Fibroblast of peridontal ligament (primary cell): Measurements from ENCODE around the gene STAT3.
A peak's percentile ranks its signal among the peaks of the same experiment; 100 is the strongest.
"Not testable (repeated sequence)": the region's sequence is repeated elsewhere in the genome, so short reads cannot be mapped to it uniquely, and the experiment has no call there.

Experiments
- DNase-seq: peaks from one replicate; pipeline ENCODE4 v3.0.0-alpha.2; 2010; ENCODE audit errors: extremely low read depth

STAT3 gene

DNA sequence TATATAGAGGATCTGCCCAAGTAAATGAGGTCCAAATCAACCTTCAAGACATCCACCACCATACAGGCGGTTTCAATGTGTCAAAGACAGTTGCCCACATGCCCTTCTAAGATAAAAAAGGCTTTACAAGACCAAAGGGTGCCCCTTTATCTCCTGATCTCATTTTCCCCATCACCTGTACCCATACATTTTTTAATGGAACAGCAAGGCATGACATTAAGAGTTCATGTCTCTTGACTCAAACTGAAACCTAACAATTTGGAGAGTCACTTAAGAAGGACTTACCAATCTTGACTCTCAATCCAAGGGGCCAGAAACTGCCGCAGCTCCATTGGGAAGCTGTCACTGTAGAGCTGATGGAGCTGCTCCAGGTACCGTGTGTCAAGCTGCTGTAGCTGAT is 40.1 kb downstream of the STAT3 start:
- no peak for DNase-seq

DNA sequence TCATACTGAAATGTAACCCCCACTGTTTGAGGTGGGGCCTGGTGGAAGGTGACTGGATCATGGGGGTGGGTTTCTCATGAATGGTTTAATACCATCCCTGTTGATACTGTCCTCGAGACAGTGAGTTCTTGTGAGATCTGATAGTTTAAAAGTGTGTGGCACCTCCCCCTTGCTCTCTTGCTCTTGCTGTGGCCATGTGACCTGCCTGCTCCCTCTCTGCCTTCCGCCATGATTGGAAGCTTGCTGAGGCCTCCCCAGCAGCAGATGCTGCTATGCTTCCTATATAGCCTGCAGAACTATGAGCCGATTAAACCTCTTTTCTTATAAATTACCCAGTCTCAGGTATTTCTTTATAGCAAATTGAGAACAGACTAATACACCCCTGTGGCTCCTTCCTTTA is 40.6 kb downstream of the STAT3 start:
- no peak for DNase-seq

DNA sequence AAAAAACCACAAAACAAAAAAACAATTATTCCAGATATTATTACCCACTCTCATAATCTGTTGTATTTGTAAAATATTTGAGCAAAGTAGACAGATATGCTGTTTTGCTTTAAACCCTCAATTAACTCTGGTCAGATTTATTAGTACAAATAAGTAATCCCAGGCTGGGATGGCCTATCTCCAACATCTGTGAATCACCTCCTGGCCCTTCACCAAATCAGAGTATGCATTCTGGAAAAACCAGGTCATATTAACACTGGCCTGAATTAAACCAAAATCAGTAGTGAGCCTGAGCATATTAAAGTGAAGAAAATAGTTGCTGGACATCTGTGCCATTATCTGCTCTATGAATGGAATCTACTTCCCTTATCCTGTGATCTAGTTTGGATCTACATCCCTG is 41.0 kb downstream of the STAT3 start:
- peak; percentile 89 for DNase-seq

DNA sequence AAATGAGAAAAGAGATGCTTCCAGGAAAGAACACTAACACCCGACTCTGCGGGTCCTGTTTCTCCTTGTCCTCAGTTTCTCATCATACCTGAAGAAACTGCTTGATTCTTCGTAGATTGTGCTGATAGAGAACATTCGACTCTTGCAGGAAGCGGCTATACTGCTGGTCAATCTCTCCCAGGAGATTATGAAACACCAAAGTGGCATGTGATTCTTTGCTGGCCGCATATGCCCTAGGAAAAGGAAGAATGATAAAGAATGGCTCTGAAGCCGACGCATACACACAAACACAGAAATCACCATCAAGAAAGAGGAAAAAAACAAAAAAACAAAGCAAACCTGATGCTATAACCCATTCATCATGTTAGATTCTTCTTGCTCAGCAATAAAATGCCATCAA is 41.8 kb downstream of the STAT3 start:
- no peak for DNase-seq

- DNase-seq = no peak
These were observed 42.7 kb downstream of the STAT3 start for GRCh38 chr17:42345396-42346073.

GRCh38 chr17:42342242-42343008 is 45.8 kb downstream of the STAT3 start:
- DNase-seq = peak; percentile 38

DNA sequence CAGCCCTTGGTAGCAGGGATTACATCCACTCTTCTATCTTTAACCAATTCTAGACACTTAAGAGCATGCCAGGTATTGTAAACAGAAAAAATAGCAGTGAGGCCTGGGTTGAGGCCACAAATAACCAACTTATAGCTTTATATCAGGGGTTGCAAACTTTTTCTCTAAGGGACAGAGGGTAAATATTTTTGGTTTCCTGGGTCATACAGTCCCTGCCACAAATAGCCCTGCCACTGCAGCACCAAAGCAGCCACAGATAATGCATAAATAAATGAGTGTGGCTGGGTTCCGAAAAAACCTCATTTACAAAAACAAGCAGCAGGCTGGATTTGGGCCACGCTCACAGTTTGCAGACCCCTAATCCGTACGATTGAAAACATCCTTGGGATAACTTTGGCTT is 46.7 kb downstream of the STAT3 start:
- no peak for DNase-seq

GRCh38 chr17:42340691-42341127 is 47.5 kb downstream of the STAT3 start:
- no peak for DNase-seq

GRCh38 chr17:42339221-42339620 is 49.0 kb downstream of the STAT3 start:
- DNase-seq = no peak

DNA sequence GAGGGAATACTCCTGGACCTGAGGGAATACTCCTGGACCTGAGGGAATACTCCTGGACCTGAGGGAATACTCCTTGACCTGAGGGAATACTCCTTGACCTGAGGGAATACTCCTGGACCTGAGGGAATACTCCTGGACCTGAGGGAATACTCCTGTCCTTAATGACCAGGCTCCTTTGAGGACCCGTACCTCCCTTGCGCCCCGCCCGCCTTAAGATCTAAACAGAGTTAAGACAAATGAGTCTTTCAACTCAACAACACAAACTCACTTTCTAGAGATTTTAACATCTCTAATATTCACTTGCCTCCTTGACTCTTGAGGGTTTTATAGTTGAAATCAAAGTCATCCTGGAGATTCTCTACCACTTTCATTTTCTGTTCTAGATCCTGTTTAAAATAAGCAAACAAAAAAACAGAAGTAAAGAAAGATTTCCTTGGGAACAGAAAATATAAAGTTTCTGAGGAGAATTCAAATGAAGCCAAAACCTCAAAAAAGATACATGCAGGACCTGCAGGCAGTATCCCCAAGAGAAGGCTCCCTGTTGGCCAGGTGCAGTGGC is 49.7 kb downstream of the STAT3 start:
- no peak for DNase-seq

GRCh38 chr17:42337442-42337841 is 50.8 kb downstream of the STAT3 start:
- DNase-seq = peak; percentile 67

DNA sequence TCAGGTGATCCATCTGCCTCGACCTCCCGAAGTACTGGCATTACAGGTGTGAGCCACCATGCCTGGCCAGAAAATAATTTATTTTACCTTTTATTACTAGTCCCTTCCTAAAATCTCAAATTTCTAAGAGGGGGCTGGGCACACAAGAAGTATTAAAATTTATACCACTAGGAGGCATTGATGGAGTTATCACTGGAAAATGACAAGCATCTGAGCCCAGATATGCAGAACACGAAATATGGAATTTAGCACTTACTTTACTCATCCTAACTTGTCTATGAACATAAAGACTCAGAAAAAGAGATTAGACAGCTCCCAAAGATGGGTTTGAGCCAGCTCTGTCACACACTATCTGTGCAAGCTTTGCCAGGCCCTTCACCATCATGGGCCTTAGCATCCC is 53.6 kb downstream of the STAT3 start:
- peak; percentile 38 for DNase-seq

GRCh38 chr17:42333053-42333452 is 55.2 kb downstream of the STAT3 start:
- DNase-seq = no peak

- DNase-seq = peak; percentile 56
These were observed 58.9 kb downstream of the STAT3 start for GRCh38 chr17:42329025-42329976.

- DNase-seq = peak; percentile 75
These were observed 63.2 kb downstream of the STAT3 start for GRCh38 chr17:42325026-42325425.

DNA sequence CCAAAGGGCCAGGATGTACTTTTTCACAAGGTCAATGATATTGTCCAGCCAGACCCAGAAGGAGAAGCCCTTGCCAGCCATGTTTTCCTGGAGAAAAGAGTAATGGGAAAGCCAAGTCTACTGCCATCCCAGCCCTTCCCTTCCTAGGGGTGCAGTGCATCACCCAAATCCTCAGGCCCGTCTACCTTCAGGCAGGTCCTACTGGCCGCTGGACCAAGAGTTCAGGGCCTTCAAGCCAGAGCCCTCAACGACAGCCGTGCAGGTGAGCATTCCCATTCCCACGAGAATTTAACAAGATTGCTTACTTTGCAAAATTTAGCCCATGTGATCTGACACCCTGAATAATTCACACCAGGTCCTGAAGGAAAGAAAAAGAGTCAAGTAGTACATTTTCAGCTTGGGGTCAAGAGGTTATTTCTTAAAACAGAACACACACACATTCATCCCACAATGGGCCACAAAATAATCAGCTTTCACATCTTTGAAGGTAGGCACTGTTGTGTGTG is 64.9 kb downstream of the STAT3 start:
- no peak for DNase-seq

- DNase-seq = peak; percentile 96
These were observed 65.6 kb downstream of the STAT3 start for GRCh38 chr17:42322382-42323267.

GRCh38 chr17:42321555-42321954 is 66.7 kb downstream of the STAT3 start:
- no peak for DNase-seq

GRCh38 chr17:42317967-42318366 is 70.3 kb downstream of the STAT3 start:
- DNase-seq = not testable (repeated sequence)

DNA sequence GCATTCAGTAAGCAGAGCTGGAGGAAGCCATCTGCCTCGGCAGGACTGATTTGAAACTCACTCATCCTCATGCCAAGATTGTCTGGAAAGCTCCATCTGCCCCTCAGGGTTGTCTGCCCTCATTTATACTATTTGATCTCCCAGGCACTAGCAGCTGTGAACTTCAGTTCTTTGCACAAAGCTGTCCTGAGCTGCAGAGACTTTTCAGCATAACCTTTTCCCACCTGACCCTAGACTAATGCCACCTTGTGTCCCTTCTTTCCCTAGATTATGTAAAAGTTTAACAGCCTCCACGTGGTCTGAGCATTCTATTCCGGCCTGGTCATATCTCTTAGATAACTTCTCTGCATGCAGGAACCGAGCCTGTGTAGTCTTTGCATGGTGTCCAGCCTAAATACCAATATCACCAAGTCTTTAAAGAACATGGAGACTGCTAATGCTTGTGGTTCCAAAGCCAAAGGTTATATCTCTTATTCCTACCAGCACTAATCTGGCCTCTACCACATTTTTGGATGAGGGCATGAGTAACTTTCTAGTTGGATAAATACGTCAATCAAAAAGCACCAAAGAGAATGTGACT is 70.9 kb downstream of the STAT3 start:
- no peak for DNase-seq
